Iris pigment epithelial cell (primary cell): ENCODE results near the gene WDR48.
A peak's percentile ranks its signal among the peaks of the same experiment; 100 is the strongest.

ENCODE experiments used
- DNase-seq: peaks from one replicate; pipeline ENCODE4 v3.0.0-alpha.2; 2011; ENCODE audit warnings: low read depth

WDR48 gene

GRCh38 chr3:39064646-39065045, 12.8 kb downstream of the WDR48 start:
- DNase-seq = peak; percentile 63

DNA sequence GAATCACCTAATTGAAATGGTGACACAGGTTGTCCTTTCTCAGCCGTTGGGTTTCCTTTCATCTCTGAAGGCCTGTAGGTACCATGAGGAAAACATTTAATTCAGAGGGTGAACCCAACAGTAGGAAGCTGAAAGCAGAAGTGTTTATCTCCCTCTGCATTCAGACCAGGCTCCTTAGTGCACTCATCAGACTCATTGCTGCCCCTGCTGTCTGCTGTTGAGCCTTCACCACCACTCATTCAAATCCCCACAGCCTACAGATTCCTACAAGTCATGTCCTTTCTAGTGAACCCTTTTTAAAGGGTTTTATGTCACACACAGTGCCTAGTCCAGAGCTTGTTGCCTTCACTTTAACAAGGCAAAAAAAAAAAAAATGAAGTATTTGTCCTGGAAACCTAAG, 13.4 kb downstream of the WDR48 start:
- DNase-seq = peak; percentile 70

DNA sequence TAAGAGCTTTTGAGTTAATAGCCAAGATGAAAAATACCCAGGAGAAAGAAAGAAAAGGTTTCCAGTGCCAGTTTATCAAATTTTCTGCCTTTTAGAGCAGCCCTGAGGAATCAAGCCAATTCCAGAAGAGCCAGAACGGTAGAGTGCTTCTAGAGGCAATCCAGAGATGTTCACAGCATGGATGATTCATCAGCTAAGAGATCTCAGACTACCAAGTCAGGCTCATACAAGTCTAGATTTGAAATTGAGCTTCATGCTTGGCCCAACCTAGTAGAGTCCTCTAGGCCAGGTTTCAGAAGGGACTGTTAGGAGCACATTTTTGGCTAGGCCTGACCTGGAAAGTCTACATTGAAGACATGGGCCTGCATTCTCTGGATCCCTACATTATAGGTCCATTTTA, 15.5 kb downstream of the WDR48 start:
- peak; percentile 40 for DNase-seq

DNA sequence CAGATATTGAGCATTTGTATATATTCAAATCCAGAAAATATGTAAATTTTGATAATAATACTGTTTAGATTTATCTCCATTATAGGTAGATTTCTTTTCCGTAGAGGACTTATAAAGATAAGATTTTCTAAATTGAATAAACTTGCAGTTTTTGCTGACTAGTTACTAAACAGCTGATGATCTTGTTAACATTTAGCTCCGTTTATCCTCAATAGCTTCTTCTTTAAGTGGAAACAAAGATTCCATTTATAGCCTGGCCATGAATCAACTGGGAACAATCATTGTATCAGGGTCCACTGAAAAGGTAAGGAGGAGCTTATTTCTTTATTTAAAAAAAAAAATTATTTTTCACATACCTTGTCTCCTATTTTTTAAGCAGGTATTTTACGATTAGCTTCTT, 16.7 kb downstream of the WDR48 start:
- no peak for DNase-seq

GRCh38 chr3:39075910-39076309, 24.1 kb downstream of the WDR48 start:
- DNase-seq = no peak

DNA sequence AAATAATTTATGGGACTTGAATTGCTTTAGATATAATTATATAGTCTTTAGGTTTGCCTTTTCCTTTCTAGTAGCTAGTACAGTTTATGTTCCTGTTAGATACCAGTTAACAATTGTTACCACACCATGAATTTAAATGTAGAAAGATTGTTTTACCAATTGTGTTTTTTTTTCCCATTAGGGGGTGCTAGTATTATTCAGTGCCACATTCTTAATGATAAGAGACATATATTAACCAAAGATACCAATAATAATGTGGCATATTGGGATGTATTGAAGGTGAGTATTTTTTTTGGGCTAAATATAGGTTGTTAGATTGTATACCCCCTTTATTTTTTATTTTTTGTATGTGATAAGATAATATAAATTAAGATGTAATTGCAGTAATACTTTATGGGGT, 27.7 kb downstream of the WDR48 start:
- DNase-seq = no peak

DNA sequence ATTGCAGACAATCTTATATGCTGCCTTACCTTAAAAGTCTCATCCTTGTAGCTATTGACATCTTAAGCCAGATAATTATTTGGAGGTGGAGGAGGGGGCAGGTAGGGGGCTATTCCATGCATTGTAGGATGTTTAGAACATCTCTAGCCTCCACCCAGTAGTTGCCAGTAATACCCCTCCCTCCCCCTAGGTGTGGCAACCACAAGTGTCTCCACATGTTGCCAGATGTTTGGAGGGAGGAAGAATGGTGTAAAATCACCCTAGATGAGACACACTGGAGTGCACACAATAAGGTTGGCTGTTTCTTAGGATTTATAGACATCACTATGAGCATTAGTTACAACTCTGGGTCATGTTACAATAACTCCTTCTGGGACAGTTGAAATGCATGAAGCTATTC, 28.2 kb downstream of the WDR48 start:
- no peak for DNase-seq

DNA sequence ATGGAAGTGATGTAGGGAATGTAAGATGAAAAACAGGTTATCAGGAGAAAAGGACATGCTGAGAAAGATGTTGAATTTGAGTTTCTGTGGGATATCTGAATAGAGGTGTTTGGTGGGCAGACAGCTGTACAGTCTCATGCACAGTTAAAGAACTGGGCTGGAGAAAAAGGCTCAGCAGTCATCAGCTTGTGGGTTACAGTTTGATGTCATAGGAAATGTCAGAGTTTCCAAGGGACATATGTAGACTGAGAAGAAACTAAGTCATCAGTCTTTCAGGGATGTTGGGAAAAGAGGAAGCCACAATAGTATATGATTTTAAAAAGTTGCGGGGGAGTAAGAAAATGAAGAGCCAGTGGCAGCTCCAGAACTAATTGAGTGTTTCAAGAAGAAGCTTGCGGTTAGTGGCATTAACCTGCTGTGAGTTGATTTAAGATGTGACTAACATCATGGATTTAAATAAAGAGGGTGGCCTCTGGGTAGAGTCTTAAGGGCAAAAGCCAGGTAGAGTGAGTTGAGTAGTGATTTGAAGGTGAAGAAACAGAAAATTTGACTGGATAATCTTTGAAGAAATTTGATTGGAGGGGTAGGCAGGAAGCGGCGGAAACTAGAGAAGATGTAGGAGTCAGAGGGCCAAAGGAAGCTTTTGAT, 31.0 kb downstream of the WDR48 start:
- DNase-seq = no peak

GRCh38 chr3:39086144-39086543, 34.3 kb downstream of the WDR48 start:
- no peak for DNase-seq

GRCh38 chr3:39088456-39088855, 36.6 kb downstream of the WDR48 start:
- peak; percentile 8 for DNase-seq

- DNase-seq = peak; percentile 60
Measured at GRCh38 chr3:39088889-39089288, 37.1 kb downstream of the WDR48 start.

DNA sequence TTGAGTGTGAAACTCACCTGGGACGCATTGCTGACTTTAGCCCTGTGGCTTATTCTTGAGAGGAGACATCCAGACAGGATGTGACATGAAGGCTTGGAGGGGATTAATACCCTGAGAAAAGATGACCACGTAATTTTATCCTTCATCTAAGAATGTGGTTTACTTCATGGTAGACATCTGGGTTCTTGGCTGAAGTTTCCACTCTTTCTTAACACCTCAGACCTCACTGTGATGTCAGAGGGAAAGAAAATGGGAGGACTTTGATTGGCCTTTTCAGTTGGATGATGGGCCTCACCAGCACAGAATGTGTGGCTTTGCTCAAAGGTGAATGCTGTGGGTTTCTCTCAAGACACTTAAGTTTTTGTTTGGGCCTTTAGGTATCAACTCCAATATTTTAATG, 39.1 kb downstream of the WDR48 start:
- peak; percentile 74 for DNase-seq

DNA sequence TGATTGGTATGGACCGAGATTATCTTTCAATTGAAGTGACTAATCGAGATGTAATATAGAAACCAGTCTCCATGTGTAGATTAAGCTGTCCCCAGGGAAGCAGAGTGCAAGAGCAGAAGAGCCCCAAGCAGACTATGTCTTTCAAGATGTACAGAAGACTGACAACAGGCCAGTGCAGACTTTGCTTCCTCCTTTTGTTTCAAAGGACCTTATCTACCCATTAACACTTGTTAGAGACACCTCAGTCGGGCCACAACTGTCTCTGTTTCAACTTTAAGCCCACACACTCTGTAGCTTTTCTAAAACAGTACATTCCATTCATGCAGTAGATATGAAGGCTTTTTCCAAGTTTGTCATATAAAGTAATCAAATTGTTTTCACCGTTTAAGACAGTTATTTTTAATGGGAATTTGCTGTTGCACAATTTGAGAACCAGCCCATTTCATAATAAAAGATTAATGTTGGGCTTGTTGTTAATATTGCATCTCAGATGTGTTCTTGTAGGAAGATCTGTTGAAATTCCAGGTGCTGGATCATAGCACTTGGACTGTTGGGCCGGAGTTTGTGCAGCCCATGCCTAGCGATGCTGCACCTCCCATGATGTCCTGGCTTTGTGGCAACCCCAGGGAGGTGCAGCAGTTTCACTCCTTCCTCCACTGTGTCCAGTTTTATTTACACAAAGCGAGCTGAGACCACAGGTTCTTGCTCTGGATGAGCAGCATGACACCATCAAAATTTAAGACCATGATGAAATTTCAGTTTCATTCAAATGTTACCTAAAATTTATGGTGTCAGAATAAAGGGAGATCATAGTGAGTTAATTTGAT, 43.2 kb downstream of the WDR48 start:
- no peak for DNase-seq

DNA sequence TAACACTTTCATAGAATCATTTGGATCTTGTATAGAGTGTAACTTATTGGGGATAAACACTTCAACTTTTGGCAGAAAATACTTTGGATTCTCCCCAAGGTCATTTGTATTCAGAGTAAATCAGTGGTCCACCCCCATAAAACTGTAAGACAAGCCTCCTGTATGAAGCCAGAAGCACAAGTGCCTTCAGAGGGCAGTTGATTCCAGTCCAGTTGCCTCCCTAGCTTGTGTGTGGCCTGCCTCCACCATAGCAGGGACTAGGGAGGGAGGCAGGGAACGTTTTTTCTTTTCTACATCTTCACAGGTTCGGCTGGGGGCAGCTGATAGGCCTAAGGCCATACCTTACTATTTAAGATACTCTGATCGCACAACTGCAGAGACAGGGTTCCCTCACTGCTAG, 44.0 kb downstream of the WDR48 start:
- DNase-seq = no peak

GRCh38 chr3:39096775-39097174, 45.0 kb downstream of the WDR48 start:
- peak; percentile 40 for DNase-seq

DNA sequence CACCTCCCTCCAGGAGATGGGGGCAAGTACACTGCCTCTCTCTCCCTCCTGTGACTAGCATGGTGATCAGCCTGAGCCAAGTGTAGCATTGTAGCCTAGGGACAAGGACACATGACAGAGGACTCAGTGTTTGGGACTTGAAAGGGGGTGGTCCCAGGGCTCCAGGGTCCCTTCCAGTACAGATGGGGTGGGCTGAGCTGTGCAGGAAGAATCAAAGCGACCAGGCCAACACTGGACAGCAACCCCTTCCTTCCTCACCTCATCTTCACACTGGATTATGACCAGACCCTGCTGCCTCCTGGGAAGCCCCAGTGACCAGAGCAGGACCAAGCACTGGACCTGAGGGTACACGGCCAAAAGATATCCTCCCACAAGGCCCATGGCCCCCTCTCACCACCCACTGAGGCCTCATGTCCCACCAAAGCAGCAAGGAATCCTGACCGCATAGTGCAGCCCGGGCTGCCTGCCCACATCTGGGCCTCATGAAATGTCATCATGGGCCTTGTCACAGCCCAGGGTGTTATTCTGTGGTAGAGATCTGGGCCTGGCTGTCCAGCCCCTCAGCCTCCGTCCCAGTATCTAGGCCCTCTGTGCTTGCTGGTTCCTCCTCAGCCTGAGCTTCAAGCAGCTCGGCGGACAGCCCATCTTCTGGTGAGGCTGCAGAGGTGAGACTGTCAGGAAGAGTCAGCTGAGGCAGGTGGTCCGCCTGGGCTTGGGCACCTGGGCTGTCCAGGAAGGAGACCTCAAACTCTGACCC, 46.1 kb downstream of the WDR48 start:
- no peak for DNase-seq

DNA sequence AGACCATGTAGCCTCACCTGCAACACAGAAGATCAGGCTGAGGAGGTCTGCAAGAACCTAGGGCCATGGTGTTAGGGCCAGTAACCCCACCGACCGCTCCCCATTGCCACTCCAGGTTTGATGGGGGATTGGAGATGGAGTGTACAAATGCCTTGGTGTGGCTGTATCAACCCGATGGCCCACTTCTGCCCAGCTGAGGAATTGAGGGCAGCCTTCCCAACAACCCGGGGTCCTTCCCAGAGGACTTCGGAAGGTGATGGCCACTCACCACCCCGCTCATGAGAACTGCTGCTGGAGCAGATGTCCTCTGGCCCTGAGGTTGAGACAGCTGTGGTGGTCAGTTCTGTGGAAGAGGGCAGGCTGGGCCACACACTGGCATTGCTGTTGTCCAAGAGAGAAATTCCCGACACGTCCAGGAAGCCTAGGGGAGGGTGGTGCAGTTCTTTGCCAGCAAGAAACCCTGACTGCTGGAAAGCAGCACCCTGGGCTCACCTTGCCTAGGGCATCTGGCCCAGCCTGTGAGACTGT, 46.7 kb downstream of the WDR48 start:
- DNase-seq = no peak

DNA sequence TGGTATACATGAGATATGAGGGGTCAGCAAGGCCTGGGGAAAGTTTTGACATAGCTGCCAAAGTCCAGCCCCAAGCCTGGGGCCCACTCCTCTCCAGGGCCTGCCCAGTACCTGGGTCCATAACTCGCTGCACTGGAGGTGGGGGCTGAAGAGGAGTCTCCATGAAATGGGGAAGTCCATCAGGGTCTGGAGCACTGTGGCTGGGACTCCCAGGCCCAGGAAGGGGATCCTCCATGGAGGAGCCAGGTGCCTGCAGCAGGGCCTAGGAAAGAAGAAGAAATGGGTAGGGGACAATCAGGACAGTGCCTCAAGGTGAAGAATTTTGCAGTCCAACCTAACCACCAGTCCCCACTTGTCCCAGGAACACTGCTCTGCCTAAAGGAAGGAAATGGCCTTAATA, 47.4 kb downstream of the WDR48 start:
- DNase-seq = no peak

GRCh38 chr3:39099738-39100499, 48.1 kb downstream of the WDR48 start:
- DNase-seq = no peak

DNA sequence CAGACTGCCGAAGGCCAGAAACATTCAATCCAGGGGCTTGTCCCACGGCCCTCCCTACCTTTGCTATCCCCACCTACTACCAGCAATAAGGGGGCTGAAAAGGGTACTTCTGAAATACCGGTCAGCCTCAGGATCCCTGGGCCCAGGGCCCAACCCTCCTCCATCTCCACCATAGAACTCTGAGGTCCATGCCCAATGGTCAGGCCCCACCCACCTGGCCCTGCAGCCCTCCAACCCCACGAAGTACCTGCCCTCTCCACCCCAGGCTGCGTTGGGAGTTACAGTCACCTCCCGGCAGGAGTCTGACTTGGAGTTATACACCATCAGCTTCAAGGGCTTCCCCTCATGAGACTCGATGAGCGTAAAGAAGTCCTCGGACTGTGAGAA, 48.7 kb downstream of the WDR48 start:
- DNase-seq = no peak

- peak; percentile 35 for DNase-seq
Measured at GRCh38 chr3:39101022-39101689, 49.3 kb downstream of the WDR48 start.
